Chondrocyte (in vitro differentiated cells): ENCODE measurements around the gene ARHGAP44. TPM values are rescaled to one million over a fixed set of nuclear protein-coding genes. Genes with fewer than 3 reads are reported as not detected.

ENCODE experiments used
- DNase-seq: peaks from one replicate; pipeline ENCODE4 v3.0.0; 2021; ENCODE audit warnings: mixed read lengths, low spot score
- H3K27ac Mint-ChIP-seq: one replicate; pipeline ENCODE4 v1.8.0; 2021; ENCODE audit warnings: mild to moderate bottlenecking, moderate library complexity, mixed read lengths; ENCODE audit not compliant: unreplicated experiment
- H3K27me3 Mint-ChIP-seq: 2 replicates; pipeline ENCODE4 v1.8.0; 2021; ENCODE audit warnings: low read depth, mixed read lengths
- H3K36me3 Mint-ChIP-seq: 2 replicates; pipeline ENCODE4 v1.8.0; 2021; ENCODE audit warnings: low read depth, mixed read lengths
- H3K4me1 Mint-ChIP-seq: 2 replicates; pipeline ENCODE4 v1.8.0; 2021; ENCODE audit warnings: low read depth, mild to moderate bottlenecking, mixed read lengths
- H3K4me3 Mint-ChIP-seq: one replicate; pipeline ENCODE4 v1.8.0; 2021; ENCODE audit warnings: mild to moderate bottlenecking, moderate library complexity, mixed read lengths; ENCODE audit not compliant: unreplicated experiment
- H3K9me3 Mint-ChIP-seq: 2 replicates; pipeline ENCODE4 v1.8.0; 2021; ENCODE audit warnings: low read depth, mixed read lengths
- CTCF ChIP-seq: fragments of 200-600 bp; sonication (generic); IDR thresholded peaks from 2 replicates; pipeline ENCODE4 v1.5.0; 2021; ENCODE audit warnings: antibody characterized with exemption, mild to moderate bottlenecking, moderate library complexity
- total RNA-seq: library from RNA; stranded (reverse); gene quantifications from 3 replicates; pipeline ENCODE4 v1.2.1, GENCODE V29; 2021

Gene ARHGAP44
- total RNA-seq, 1 donor from 2014 or later: 5.7 TPM

DNA sequence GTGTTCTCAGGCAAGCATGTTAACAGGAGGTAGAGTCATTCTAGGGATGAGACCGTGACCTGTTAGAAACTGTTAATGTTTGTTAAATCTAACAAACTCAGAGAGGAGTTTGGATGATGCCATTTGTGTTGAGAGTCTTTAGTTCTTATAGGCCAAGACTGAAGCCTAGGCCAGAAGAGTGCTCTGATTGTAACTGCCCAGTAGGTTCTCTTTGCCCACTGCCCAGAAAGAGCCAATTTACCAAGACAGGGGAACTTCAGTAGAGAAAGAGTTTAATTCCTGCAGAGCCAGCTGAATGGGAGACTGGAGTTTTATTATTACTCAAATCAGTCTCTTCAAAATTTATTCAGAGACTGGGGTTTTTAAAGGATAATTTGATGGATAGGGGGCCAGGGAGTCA lies 42.5 kb downstream of the ARHGAP44 start:
- H3K27ac Mint-ChIP-seq: no peak overlapping the region
- peaks cover 5% of the 10 kb centered on the region for H3K36me3 Mint-ChIP-seq
- no peak for DNase-seq
- no peaks in the 10 kb centered on the region for H3K4me1 Mint-ChIP-seq
- no peaks in the 10 kb centered on the region for H3K27me3 Mint-ChIP-seq
- no peak overlapping the region for H3K4me3 Mint-ChIP-seq
- peaks cover 28% of the 10 kb centered on the region for H3K9me3 Mint-ChIP-seq
- no peak for TF ChIP-seq CTCF

- Mint-ChIP-seq H3K27ac (no peak overlapping the region), H3K4me1 (peaks cover 4% of the 10 kb centered on the region), H3K27me3 (no peaks in the 10 kb centered on the region), H3K9me3 (peaks cover under 1% of the 10 kb centered on the region), H3K36me3 (no peaks in the 10 kb centered on the region), H3K4me3 (no peak overlapping the region)
- TF ChIP-seq CTCF: no peak
- no peak for DNase-seq
Measured at GRCh38 chr17:12839042-12839441, 49.7 kb downstream of the ARHGAP44 start.

DNA sequence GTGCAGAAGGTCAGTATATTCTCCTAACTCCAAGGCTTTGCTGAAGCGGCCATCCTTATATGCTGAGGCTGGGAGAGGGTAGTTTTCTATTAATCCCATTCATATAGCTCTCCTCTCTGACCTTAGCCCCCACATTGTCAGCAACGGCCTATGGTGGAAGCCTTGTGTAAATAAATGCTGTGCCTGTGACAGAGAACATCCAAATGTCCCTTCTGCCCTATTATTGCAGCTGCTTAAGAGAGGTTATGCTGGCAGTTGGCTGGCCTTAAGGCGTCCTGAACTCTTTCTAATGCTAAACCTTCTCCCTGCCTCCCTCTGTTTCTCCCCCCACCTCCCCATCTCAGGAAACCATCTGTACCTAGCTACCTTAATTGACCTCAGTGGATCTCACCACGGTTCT lies 53.6 kb downstream of the ARHGAP44 start:
- no peak for DNase-seq
- Mint-ChIP-seq H3K27ac (no peak overlapping the region), H3K27me3 (no peaks in the 10 kb centered on the region), H3K4me3 (no peak overlapping the region), H3K9me3 (peaks cover 4% of the 10 kb centered on the region), H3K36me3 (no peaks in the 10 kb centered on the region), H3K4me1 (peaks cover 4% of the 10 kb centered on the region)
- TF ChIP-seq CTCF: no peak

- H3K4me1 Mint-ChIP-seq: no peaks in the 10 kb centered on the region
- DNase-seq: no peak
- no peaks in the 10 kb centered on the region for H3K9me3 Mint-ChIP-seq
- no peak overlapping the region for H3K4me3 Mint-ChIP-seq
- H3K27ac Mint-ChIP-seq: no peak overlapping the region
- H3K27me3 Mint-ChIP-seq: no peaks in the 10 kb centered on the region
- no peak for TF ChIP-seq CTCF
- H3K36me3 Mint-ChIP-seq: no peaks in the 10 kb centered on the region
Measured at GRCh38 chr17:12850996-12851395, 61.7 kb downstream of the ARHGAP44 start.

DNA sequence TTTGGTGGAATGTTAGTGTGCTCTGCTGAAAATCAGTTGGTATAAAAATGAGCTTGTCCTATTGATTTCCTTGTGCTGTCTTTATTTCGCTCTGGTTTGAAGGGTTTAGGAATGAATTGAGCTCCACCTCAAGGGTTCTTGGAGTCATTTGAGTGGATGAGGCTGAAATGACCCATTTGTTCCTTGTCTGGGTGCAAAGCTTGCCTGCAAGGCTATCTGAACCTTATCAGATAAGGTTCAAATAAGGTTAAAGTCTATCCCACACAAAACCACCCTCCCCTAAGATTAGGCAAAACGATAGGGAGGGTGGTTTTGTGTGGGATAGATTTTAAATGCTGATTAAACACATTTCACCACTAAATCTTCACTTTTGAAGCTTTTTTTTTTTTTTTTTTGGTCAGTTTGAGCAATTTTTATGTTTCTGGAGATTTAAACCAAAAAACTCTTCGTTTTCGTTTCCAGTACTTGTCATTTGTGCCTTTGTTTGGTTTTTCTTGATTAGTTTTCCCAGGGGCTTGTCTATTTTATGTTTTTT lies 62.7 kb downstream of the ARHGAP44 start:
- H3K27me3 Mint-ChIP-seq: no peaks in the 10 kb centered on the region
- TF ChIP-seq CTCF: no peak
- H3K4me3 Mint-ChIP-seq: no peak overlapping the region
- H3K36me3 Mint-ChIP-seq: no peaks in the 10 kb centered on the region
- H3K27ac Mint-ChIP-seq: no peak overlapping the region
- H3K4me1 Mint-ChIP-seq: no peaks in the 10 kb centered on the region
- H3K9me3 Mint-ChIP-seq: no peaks in the 10 kb centered on the region
- DNase-seq: no peak
